ENCODE measurements around the gene PPID. TPM values are rescaled to one million over a fixed set of nuclear protein-coding genes. Genes with fewer than 3 reads are reported as not detected.
A peak's percentile ranks its signal among the peaks of the same experiment; 100 is the strongest.

The PPID gene
- total and polyA plus RNA-seq, 9 of the 15 experiments (the other 6 are each of a cell fraction or from before 2014, with no cell fraction given) = 46.5 to 160 (median 98.6) TPM

GRCh38 chr4:158671915-158672806, 51.0 kb downstream of the PPID start, which contains the start of gene ETFDH (continued):
- TF ChIP-seq SMARCE1 (IDR thresholded peaks at IDR 0.05) = peak; percentile 25; the same call in 1 of the 2 replicates
- peak; percentile 91 for TF ChIP-seq MBD2 (IDR thresholded peaks at IDR 0.05; ENCODE audit: borderline replicate concordance, low read depth)
- TF ChIP-seq TFAM (CRISPR knock-in tag; conservative IDR thresholded peaks at IDR 0.05) = no peak
- TF ChIP-seq RUNX1 (IDR thresholded peaks at IDR 0.05; ENCODE audit: low read depth) = no peak
- TF ChIP-seq CEBPB (tag; IDR thresholded peaks at IDR 0.05) = peak; percentile 100
- TF ChIP-seq EHMT2 (IDR thresholded peaks at IDR 0.05) = no peak; the same call in 1 of the 2 replicates
- TF ChIP-seq CTCF (IDR thresholded peaks at IDR 0.05 in 2 of 3, conservative IDR thresholded peaks at IDR 0.05 in 1 of 3; ENCODE audit: insufficient read depth in 2 of 3, low read depth in 1 of 3, low read length in 3 of 3) = peak; percentile 66 to 74 (median 67)
- TF ChIP-seq, protein P1, sequence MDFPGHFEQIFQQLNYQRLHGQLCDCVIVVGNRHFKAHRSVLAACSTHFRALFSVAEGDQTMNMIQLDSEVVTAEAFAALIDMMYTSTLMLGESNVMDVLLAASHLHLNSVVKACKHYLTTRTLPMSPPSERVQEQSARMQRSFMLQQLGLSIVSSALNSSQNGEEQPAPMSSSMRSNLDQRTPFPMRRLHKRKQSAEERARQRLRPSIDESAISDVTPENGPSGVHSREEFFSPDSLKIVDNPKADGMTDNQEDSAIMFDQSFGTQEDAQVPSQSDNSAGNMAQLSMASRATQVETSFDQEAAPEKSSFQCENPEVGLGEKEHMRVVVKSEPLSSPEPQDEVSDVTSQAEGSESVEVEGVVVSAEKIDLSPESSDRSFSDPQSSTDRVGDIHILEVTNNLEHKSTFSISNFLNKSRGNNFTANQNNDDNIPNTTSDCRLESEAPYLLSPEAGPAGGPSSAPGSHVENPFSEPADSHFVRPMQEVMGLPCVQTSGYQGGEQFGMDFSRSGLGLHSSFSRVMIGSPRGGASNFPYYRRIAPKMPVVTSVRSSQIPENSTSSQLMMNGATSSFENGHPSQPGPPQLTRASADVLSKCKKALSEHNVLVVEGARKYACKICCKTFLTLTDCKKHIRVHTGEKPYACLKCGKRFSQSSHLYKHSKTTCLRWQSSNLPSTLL (IDR thresholded peaks at IDR 0.05) = peak; percentile 98
- 0 out of 2 replicates have a peak, but pooled peaks have one; percentile 15 for TF ChIP-seq CEBPZ (IDR thresholded peaks at IDR 0.05; ENCODE audit: borderline replicate concordance, low read depth, low read length)
- no peak for TF ChIP-seq ZNF124 (CRISPR knock-in tag; IDR thresholded peaks at IDR 0.05)
- TF ChIP-seq TARDBP (IDR thresholded peaks at IDR 0.05) = no peak
- TF ChIP-seq ESRRB (CRISPR knock-in tag; IDR thresholded peaks at IDR 0.05; ENCODE audit: borderline replicate concordance) = no peak
- peak; percentile 29; the same call in 1 of the 2 replicates for TF ChIP-seq SMARCC2 (IDR thresholded peaks at IDR 0.05; ENCODE audit: low read depth)
- peak; percentile 13; the same call in 1 of the 2 replicates for TF ChIP-seq ZBTB49 (CRISPR knock-in tag; IDR thresholded peaks at IDR 0.05; ENCODE audit: borderline replicate concordance)
- no peak for TF ChIP-seq ZNF121 (CRISPR knock-in tag; conservative IDR thresholded peaks at IDR 0.05)
- TF ChIP-seq SIX5 (IDR thresholded peaks at IDR 0.05; ENCODE audit: borderline replicate concordance in 1 of 2, insufficient read depth in 1 of 2, low read depth in 1 of 2, low read length in 2 of 2) = peak; percentile 67 to 76
- no peak for TF ChIP-seq EWSR1 (IDR thresholded peaks at IDR 0.05; ENCODE audit: borderline replicate concordance, low read depth, partially characterized antibody)
